ENCODE results near the gene MTAP.

DNA sequence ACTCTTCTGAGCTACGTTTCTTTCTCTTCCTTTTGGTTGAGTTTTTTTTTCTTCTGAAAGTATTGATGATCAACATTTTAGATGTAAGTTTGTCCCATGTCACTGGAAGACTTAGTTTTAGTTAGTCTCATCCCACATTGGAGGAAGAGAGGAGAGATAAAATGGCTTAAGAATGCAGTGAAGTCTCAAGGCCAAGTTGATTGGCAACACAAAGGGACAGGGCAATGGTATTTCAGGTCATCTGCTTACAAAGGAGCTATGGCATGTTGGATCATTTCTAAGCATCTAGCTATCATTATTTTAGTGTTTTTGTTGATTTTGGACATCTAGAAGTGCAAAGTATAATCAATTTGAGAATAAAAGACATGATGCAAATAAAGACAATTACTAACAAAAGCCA lies 133.2 kb downstream of the MTAP start:
- TF ChIP-seq POLR2AphosphoS5 (IDR thresholded peaks at IDR 0.05; ENCODE audit: low read depth, low read length), result no peak
- TF ChIP-seq TAF1 (IDR thresholded peaks at IDR 0.05; ENCODE audit: borderline replicate concordance, low read depth, low read length), result no peak
- no peak for TF ChIP-seq POLR2A (IDR thresholded peaks at IDR 0.05; ENCODE audit: low read depth, low read length)

Measured in GM12892 (cell line).